H1 (cell line): ENCODE measurements around the gene PHF23. TPM values are rescaled to one million over a fixed set of nuclear protein-coding genes. Genes with fewer than 3 reads are reported as not detected.

Experiments
- BACH1 ChIP-seq: IDR thresholded peaks from 2 replicates; pipeline ENCODE4 v1.6.1; 2012; ENCODE audit warnings: low read length, improper control_type of control experiment
- BRCA1 ChIP-seq: IDR thresholded peaks from 2 replicates; pipeline ENCODE4 v1.6.1; 2012; ENCODE audit warnings: low read depth, low read length, improper control_type of control experiment
- CBX5 ChIP-seq: fragments of 300-800, 300-1000 bp; sonication (generic); IDR thresholded peaks from 2 replicates; pipeline ENCODE4 v1.7.1; 2016; ENCODE audit warnings: antibody characterized with exemption, low read length, low read depth
- CBX8 ChIP-seq: fragments of 300-800, 300-1000 bp; sonication (generic); IDR thresholded peaks from 2 replicates; pipeline ENCODE4 v1.7.1; 2016; ENCODE audit warnings: low read depth, low read length, borderline replicate concordance
- CHD1 ChIP-seq: IDR thresholded peaks from 2 replicates; pipeline ENCODE4 v1.6.1; 2012; ENCODE audit warnings: low read depth, low read length, improper control_type of control experiment
- CREB1 ChIP-seq: IDR thresholded peaks from 2 replicates; pipeline ENCODE4 v1.6.1; 2012; ENCODE audit warnings: inconsistent platforms
- FOSL1 ChIP-seq: IDR thresholded peaks from 2 replicates; pipeline ENCODE4 v1.6.1; 2011; ENCODE audit warnings: mild to moderate bottlenecking, low read depth, low read length, moderate library complexity; ENCODE audit not compliant: insufficient read depth
- GABPA ChIP-seq: IDR thresholded peaks from 2 replicates; pipeline ENCODE4 v1.6.1; 2011; ENCODE audit warnings: mild to moderate bottlenecking, low read length, moderate library complexity, borderline replicate concordance; ENCODE audit not compliant: insufficient read depth
- MAFK ChIP-seq: IDR thresholded peaks from 2 replicates; pipeline ENCODE4 v1.6.1; 2012; ENCODE audit warnings: low read depth, mild to moderate bottlenecking, improper control_type of control experiment, low read length
- NRF1 ChIP-seq: IDR thresholded peaks from 2 replicates; pipeline ENCODE4 v1.6.1; 2011; ENCODE audit warnings: mild to moderate bottlenecking, low read depth, low read length, improper control_type of control experiment
- PHF8 ChIP-seq: fragments of 200-600 bp; sonication (generic); conservative IDR thresholded peaks from 2 replicates; pipeline ENCODE4 v1.7.1; 2012; ENCODE audit warnings: low read depth, mild to moderate bottlenecking, inconsistent platforms, low read length, moderate library complexity
- SAP30 ChIP-seq: fragments of 300-600 bp; sonication (generic); IDR thresholded peaks from 2 replicates; pipeline ENCODE4 v1.7.1; 2012; ENCODE audit warnings: low read length, moderate library complexity, mild to moderate bottlenecking, inconsistent platforms; ENCODE audit not compliant: insufficient read depth, insufficient replicate concordance
- SIN3A ChIP-seq, 2 experiments: IDR thresholded peaks in 1 of 2; conservative IDR thresholded peaks in 1 of 2; 2 replicates each; pipeline ENCODE4 v1.6.1; 2011 to 2012; ENCODE audit warnings: low read length in 2 of 2, improper control_type of control experiment in 1 of 2, low read depth in 1 of 2, mild to moderate bottlenecking in 1 of 2
- SIX5 ChIP-seq: IDR thresholded peaks from 2 replicates; pipeline ENCODE4 v1.6.1; 2011; ENCODE audit warnings: mild to moderate bottlenecking, low read depth, low read length
- SRF ChIP-seq: IDR thresholded peaks from 2 replicates; pipeline ENCODE4 v1.6.1; 2011; ENCODE audit warnings: mild to moderate bottlenecking, low read depth, low read length, moderate library complexity
- SUZ12 ChIP-seq: fragments of 200-600 bp; sonication (generic); IDR thresholded peaks from 2 replicates; pipeline ENCODE4 v1.6.1; 2012; ENCODE audit warnings: mild to moderate bottlenecking, inconsistent platforms, low read length, moderate library complexity, mixed read lengths
- TAF1 ChIP-seq: IDR thresholded peaks from 2 replicates; pipeline ENCODE4 v1.6.1; 2011; ENCODE audit warnings: mild to moderate bottlenecking, low read depth, low read length
- TAF7 ChIP-seq: optimal IDR thresholded peaks from 2 replicates; pipeline ENCODE3; 2011; ENCODE audit warnings: low read depth, mild to moderate bottlenecking, inconsistent platforms, low read length, moderate library complexity, borderline replicate concordance
- TBP ChIP-seq: IDR thresholded peaks from 2 replicates; pipeline ENCODE4 v1.6.1; 2011; ENCODE audit warnings: low read depth, low read length, improper control_type of control experiment
- TCF12 ChIP-seq: IDR thresholded peaks from 2 replicates; pipeline ENCODE4 v1.6.1; 2011; ENCODE audit warnings: low read depth, mild to moderate bottlenecking, low read length
- polyA plus RNA-seq, 7 experiments: library from polyadenylated mRNA; depleted of rRNA in 3 of 7; stranded (reverse) in 5 of 7; unstranded in 2 of 7; fragments of >200 nt in 5 of 7; fragments of 200-250 nt in 2 of 7; gene quantifications; 1 replicate in 5 of 7; 2 replicates in 1 of 7; 4 replicates in 1 of 7; pipeline versions ENCODE4 v1.2.1 to v1.2.3, GENCODE V29; 2011 to 2013; ENCODE audit warnings: missing spikeins in 2 of 7, mixed read lengths in 2 of 7
- total RNA-seq: library from RNA; stranded (reverse); fragmentation: NEBNext Ultra II Directional; extraction: Animal tissue kit (Norgen Biotek cat#: 25700); gene quantifications from 2 replicates; pipeline ENCODE4 v1.2.1, GENCODE V29; 2021
- TF ChIP-seq, protein P1 (sequence below): IDR thresholded peaks from 2 replicates; pipeline ENCODE4 v1.6.1; 2011; ENCODE audit warnings: low read depth, mild to moderate bottlenecking, low read length; ENCODE audit not compliant: insufficient read depth
- TF ChIP-seq, protein P2 (sequence below): IDR thresholded peaks from 2 replicates; pipeline ENCODE4 v1.6.1; 2012; ENCODE audit warnings: low read length, inconsistent platforms

Gene PHF23
- total and polyA plus RNA-seq, 2 of the 8 experiments (the other 6 are each of a cell fraction or from before 2014, with no cell fraction given), result 47.5 to 62.8 TPM

DNA sequence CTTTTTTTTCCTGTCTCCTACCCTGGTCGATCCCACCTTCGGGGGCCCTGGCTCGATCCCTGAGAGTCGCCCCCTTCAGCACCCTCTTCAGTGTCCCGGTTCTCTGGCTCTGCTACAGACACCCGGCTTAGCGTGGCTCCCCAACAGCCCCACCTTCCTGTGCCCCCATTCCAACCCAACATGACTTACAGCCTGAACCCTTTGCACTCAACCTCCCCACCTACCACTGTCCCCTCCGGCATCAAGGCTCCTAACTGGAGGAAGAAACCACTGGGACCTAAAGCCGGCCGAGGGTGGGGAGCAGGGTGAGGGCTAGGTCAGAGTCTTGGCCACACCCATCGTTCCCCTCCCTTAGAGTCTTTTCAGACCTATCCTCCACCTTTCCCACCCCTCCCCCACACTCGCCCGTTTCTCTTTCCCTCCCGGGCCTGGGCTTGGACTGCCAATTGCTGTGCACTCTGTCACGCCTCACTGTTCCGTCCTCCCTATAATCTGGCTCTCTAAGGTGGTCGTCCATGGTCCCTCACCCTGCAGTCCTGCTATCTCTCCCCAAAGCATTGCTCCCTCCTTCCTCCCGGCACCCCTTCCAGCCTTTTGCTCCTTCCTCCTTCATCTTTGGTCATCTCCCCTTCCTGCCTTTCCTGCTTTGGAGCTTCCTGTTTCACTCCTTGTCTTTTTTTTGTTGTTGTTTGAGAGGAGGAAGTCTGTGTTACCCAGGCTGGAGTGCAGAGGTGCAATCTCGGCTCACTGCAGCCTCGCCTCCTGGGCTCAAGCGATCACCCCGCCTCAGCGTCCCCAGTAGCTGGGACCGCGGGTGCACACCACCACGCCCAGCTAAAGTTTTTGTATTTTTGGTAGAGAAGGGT, 23.9 kb upstream of the PHF23 start (continued):
- TF ChIP-seq TAF7, result no peak
- no peak for TF ChIP-seq SUZ12
- TF ChIP-seq, protein P1, sequence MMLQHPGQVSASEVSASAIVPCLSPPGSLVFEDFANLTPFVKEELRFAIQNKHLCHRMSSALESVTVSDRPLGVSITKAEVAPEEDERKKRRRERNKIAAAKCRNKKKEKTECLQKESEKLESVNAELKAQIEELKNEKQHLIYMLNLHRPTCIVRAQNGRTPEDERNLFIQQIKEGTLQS, result no peak
- TF ChIP-seq SIN3A (conservative IDR thresholded peaks at IDR 0.05 in 1 of 2, IDR thresholded peaks at IDR 0.05 in 1 of 2; ENCODE audit: low read depth in 1 of 2, low read length in 2 of 2), result peak in 1 of 2 experiments; percentile 64; a peak in 1 of 4 replicates
- TF ChIP-seq, protein P2, sequence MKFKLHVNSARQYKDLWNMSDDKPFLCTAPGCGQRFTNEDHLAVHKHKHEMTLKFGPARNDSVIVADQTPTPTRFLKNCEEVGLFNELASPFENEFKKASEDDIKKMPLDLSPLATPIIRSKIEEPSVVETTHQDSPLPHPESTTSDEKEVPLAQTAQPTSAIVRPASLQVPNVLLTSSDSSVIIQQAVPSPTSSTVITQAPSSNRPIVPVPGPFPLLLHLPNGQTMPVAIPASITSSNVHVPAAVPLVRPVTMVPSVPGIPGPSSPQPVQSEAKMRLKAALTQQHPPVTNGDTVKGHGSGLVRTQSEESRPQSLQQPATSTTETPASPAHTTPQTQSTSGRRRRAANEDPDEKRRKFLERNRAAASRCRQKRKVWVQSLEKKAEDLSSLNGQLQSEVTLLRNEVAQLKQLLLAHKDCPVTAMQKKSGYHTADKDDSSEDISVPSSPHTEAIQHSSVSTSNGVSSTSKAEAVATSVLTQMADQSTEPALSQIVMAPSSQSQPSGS, result no peak; the same call in 1 of the 2 replicates
- TF ChIP-seq CBX8, result no peak
- no peak for TF ChIP-seq SIX5
- no peak; the same call in 1 of the 2 replicates for TF ChIP-seq BRCA1
- 0 out of 2 replicates have a peak, but pooled peaks have one; percentile 30 for TF ChIP-seq GABPA
- no peak for TF ChIP-seq MAFK
- no peak for TF ChIP-seq SRF
- TF ChIP-seq CHD1, result no peak
- no peak for TF ChIP-seq NRF1
- TF ChIP-seq TBP, result peak; percentile 41; the same call in 1 of the 2 replicates
- TF ChIP-seq TCF12, result no peak
- no peak; the same call in 1 of the 2 replicates for TF ChIP-seq CREB1
- no peak for TF ChIP-seq PHF8
- TF ChIP-seq BACH1, result no peak
- no peak for TF ChIP-seq SAP30
- TF ChIP-seq TAF1, result peak; percentile 55; the same call in 1 of the 2 replicates
- TF ChIP-seq CBX5, result no peak
- TF ChIP-seq FOSL1, result no peak
